ENCODE measurements around the gene COL18A1.
A peak's percentile ranks its signal among the peaks of the same experiment; 100 is the strongest.

GRCh38 chr21:45405819-45406762, 1.1 kb downstream of the COL18A1 start:
- TF ChIP-seq CTCF (IDR thresholded peaks at IDR 0.05; ENCODE audit: poor library complexity) (no peak), EZH2 (IDR thresholded peaks at IDR 0.05; ENCODE audit: borderline replicate concordance) (peak; percentile 31), EZH2phosphoT487 (IDR thresholded peaks at IDR 0.05; ENCODE audit: low read depth, severe bottlenecking, unreplicated experiment) (no peak)

Measured in hepatocyte (in vitro differentiated cells).